Aorta (tissue), 5 donors: ENCODE results near the gene OR2A5. TPM values are rescaled to one million over a fixed set of nuclear protein-coding genes. Genes with fewer than 3 reads are reported as not detected.

Experiments used
- ATAC-seq: fragments of 200-7000 bp; cut with Tn5 transposase; one replicate; pipeline ENCODE4 v1.9.1; 2022; ENCODE audit warnings: moderate library complexity; ENCODE audit not compliant: low FRiP score
- DNase-seq, 2 donors: peaks; one replicate each; pipeline ENCODE4 v3.0.0-alpha.2; 2020
- H3K27ac ChIP-seq, 2 donors: one replicate each; pipeline ENCODE4 v1.5.1; 2013; ENCODE audit warnings: low read length in 2 of 2, mild to moderate bottlenecking in 2 of 2, moderate library complexity in 2 of 2, control low read depth in 1 of 2, inconsistent platforms in 1 of 2, low read depth in 1 of 2
- H3K27me3 ChIP-seq, 2 donors: one replicate each; pipeline ENCODE4 v1.6.1; 2013; ENCODE audit warnings: control low read depth in 1 of 2, low read length in 1 of 2, mild to moderate bottlenecking in 1 of 2, moderate library complexity in 1 of 2; ENCODE audit not compliant: insufficient read depth in 2 of 2, control insufficient read depth in 1 of 2
- H3K36me3 ChIP-seq, 2 donors: one replicate each; pipeline ENCODE4 v1.6.1; 2013; ENCODE audit warnings: control low read depth in 1 of 2, low read length in 1 of 2, mild to moderate bottlenecking in 1 of 2; ENCODE audit not compliant: insufficient read depth in 2 of 2, control insufficient read depth in 1 of 2
- H3K4me1 ChIP-seq, 2 donors: one replicate each; pipeline ENCODE4 v1.6.1; 2013; ENCODE audit warnings: low read length in 2 of 2, control low read depth in 1 of 2, mild to moderate bottlenecking in 1 of 2, moderate library complexity in 1 of 2; ENCODE audit not compliant: insufficient read depth in 2 of 2, control insufficient read depth in 1 of 2
- H3K4me3 ChIP-seq, 2 donors: one replicate each; pipeline ENCODE4 v1.5.1; 2013; ENCODE audit warnings: low read length in 2 of 2, control low read depth in 1 of 2, mild to moderate bottlenecking in 1 of 2
- H3K9me3 ChIP-seq: one replicate; pipeline ENCODE4 v1.6.1; 2013; ENCODE audit warnings: mild to moderate bottlenecking, low read length; ENCODE audit not compliant: control insufficient read depth
- WGBS, 2 donors: extraction: QIAGEN DNeasy Blood & Tissue Kit; methylation state at CpG; one replicate each; pipeline ENCODE4 v1.1.7; 2013; 5-methylcytosine and 5-hydroxymethylcytosine counted together
- intact Hi-C, 2 donors: fragments of 100-400 bp; cut with DNase I; formaldehyde crosslinking; loops; one replicate each; pipeline versions ENCODE4 v1.14.2 to v1.15.0; 2022
- polyA plus RNA-seq, 2 donors: library from polyadenylated mRNA; stranded (reverse); fragments of 200-250 nt; gene quantifications; one replicate each; pipeline ENCODE4 v1.2.3, GENCODE V29; 2013
- total RNA-seq, 2 donors: library from RNA; stranded (reverse); fragmentation: NEBNext Ultra II Directional; extraction: Animal tissue kit (Norgen Biotek cat#: 25700); gene quantifications; one replicate each; pipeline ENCODE4 v1.2.1, GENCODE V29; 2021
- donor health status: healthy with polysubstance abuse.
- donor health status: Bipolar disorder and iron deficiency.
- donor health status: DM: no; HTN: no; CAD: no.
- donor health status: DM: no; HTN: no; CAD: no.
- donor health status: DM: yes; HTN: yes; CAD: no.

The OR2A5 gene
- total and polyA plus RNA-seq, 4 donors = not detected

GRCh38 chr7:144026203-144026883 is 22.4 kb upstream of the OR2A5 start:
- H3K4me1 ChIP-seq = no peaks in the 10 kb centered on the region
- no peaks in the 10 kb centered on the region for H3K9me3 ChIP-seq
- no peaks in the 10 kb centered on the region for H3K36me3 ChIP-seq
- no peak overlapping the region for H3K27ac ChIP-seq
- intact Hi-C loops = no loop called here
- no peaks in the 10 kb centered on the region for H3K27me3 ChIP-seq
- DNase-seq (no peak), ATAC-seq (no peak)
- H3K4me3 ChIP-seq = no peak overlapping the region
- WGBS, 2 donors = 57 to 65% methylated on average over 4 of the region's 4 CpGs

DNA sequence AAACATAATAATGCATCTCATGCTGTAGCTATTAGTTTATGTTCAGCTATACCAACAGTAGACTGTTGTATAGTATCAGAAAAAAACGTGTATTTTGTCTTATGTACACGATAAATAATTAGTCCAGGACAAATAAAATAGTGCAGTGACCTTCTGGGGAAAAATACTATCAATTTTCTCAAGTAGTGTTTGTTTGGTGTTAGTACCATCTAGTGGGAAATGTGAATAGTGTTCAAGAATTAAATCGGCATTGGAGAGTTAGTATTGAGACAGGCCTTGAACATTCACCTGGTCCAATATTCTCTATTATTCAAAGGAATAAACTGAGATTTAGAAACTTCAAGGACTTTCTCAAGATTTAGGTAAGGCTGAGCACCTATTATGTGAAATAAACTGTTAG is 21.7 kb upstream of the OR2A5 start:
- intact Hi-C loops = no loop called here

DNA sequence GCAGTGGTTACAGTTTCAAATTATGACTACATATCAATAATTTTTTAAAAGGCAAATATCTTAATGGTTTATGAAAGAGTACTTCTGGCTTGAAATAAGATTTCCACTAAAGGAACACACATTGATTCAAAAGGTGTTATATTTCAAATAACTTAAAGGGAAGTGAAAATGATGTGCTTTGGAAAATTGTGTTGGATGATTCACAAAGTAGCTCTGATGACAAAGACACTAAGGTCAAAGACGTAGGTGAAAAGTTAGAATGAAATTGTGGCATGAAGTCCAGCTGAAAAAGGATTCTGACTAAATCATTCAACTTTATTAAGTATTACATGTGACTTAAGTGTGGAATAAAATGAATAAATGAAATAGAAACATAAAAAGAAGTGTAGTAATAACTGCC is 20.8 kb upstream of the OR2A5 start:
- Histone ChIP-seq H3K4me1 (no peaks in the 10 kb centered on the region), H3K36me3 (no peaks in the 10 kb centered on the region), H3K9me3 (no peaks in the 10 kb centered on the region), H3K27ac (no peak overlapping the region), H3K4me3 (no peak overlapping the region), H3K27me3 (no peaks in the 10 kb centered on the region)
- DNase-seq (no peak), ATAC-seq (no peak)
- intact Hi-C loops = no loop called here
- 85 to 92% methylated on average over 1 of the region's 1 CpG for WGBS, 2 donors

More for the DNA sequence above, 21.7 kb upstream of the OR2A5 start:
- H3K27me3 ChIP-seq = no peaks in the 10 kb centered on the region
- ATAC-seq (no peak), DNase-seq (no peak)
- no peaks in the 10 kb centered on the region for H3K4me1 ChIP-seq
- H3K27ac ChIP-seq = no peak overlapping the region
- WGBS, 2 donors = 4 to 5% methylated on average over 3 of the region's 3 CpGs
- H3K4me3 ChIP-seq = no peak overlapping the region
- no peaks in the 10 kb centered on the region for H3K36me3 ChIP-seq
- H3K9me3 ChIP-seq = no peaks in the 10 kb centered on the region

DNA sequence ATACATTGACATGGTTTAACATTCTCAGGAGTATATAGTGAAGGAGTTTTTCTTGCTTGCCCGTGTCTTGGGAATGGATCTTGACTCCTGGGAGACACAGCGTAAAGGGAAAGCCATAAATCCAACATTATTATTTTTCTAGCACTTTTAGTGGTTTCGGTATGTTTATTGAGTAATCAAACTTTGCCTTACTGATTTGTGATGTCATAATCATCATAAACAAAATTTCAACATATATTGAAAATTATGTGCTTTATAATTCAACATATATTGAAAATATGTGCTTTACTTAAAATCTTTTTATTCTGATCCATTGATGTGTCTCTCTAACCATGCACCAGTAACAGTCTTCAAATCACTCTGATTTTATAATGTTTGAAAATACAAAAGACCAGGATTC is 20.2 kb upstream of the OR2A5 start:
- ATAC-seq (no peak), DNase-seq (no peak)
- WGBS, 2 donors = 83 to 89% methylated on average over 3 of the region's 3 CpGs
- Histone ChIP-seq H3K27me3 (no peaks in the 10 kb centered on the region), H3K27ac (no peak overlapping the region), H3K4me1 (no peaks in the 10 kb centered on the region), H3K9me3 (no peaks in the 10 kb centered on the region), H3K4me3 (no peak overlapping the region), H3K36me3 (no peaks in the 10 kb centered on the region)
- intact Hi-C loops = no loop called here

- Histone ChIP-seq H3K9me3 (no peaks in the 10 kb centered on the region), H3K4me3 (no peak overlapping the region), H3K27ac (no peak overlapping the region), H3K36me3 (no peaks in the 10 kb centered on the region), H3K27me3 (no peaks in the 10 kb centered on the region), H3K4me1 (no peaks in the 10 kb centered on the region)
- WGBS, 2 donors = 78 to 89% methylated on average over 5 of the region's 5 CpGs
- DNase-seq (no peak), ATAC-seq (no peak)
- intact Hi-C loops = no loop called here
Measured at GRCh38 chr7:144032516-144032915, 16.2 kb upstream of the OR2A5 start.

- H3K27me3 ChIP-seq = no peaks in the 10 kb centered on the region
- no peaks in the 10 kb centered on the region for H3K36me3 ChIP-seq
- H3K9me3 ChIP-seq = no peaks in the 10 kb centered on the region
- H3K4me3 ChIP-seq = no peak overlapping the region
- H3K4me1 ChIP-seq = no peaks in the 10 kb centered on the region
- no peak overlapping the region for H3K27ac ChIP-seq
- DNase-seq (no peak), ATAC-seq (no peak)
- WGBS, 2 donors = 33 to 37% methylated on average over 1 of the region's 1 CpG
- intact Hi-C loops = no loop called here
Measured at GRCh38 chr7:144032985-144033709, 15.6 kb upstream of the OR2A5 start.

GRCh38 chr7:144035385-144035784 is 13.4 kb upstream of the OR2A5 start:
- no peak for ATAC-seq

DNA sequence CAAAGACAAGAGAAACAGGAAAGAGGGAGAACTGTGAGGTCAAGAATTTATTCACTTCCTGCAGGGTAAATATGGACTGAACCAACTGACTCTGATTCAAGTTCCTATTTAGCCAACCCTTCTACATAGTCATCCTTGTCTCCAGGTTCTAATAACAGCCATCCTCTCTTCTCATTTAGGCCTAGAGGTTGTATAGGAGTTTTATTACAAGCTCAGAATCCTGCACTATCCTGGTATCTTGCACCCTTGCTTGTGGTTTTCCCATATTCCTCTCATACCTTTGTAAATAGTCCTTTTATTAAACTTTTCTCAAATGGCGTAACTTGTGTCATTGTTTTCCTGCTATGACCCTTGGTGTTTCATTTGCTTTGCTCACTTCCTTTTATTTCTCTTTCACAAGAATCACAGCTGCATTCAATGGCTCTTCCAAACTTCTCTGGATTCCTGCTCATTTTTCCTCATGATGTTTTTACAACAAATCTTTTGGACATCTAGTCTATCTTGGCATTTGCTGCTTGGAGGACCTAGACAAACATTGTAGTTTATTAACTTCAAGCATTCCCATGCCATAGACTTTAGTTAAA is 12.4 kb upstream of the OR2A5 start:
- intact Hi-C loops = no loop called here
- WGBS, 2 donors = 49 to 80% methylated on average over 1 of the region's 1 CpG
- no peak overlapping the region for H3K4me3 ChIP-seq

More at GRCh38 chr7:144035385-144035784, 13.4 kb upstream of the OR2A5 start:
- intact Hi-C loops = no loop called here
- Histone ChIP-seq H3K4me1 (no peaks in the 10 kb centered on the region), H3K27ac (no peak overlapping the region), H3K36me3 (no peaks in the 10 kb centered on the region), H3K27me3 (no peaks in the 10 kb centered on the region), H3K9me3 (no peaks in the 10 kb centered on the region), H3K4me3 (no peak overlapping the region)
- DNase-seq = no peak

More for the DNA sequence above, 12.4 kb upstream of the OR2A5 start:
- H3K9me3 ChIP-seq = no peaks in the 10 kb centered on the region
- H3K36me3 ChIP-seq = no peaks in the 10 kb centered on the region
- H3K27me3 ChIP-seq = no peaks in the 10 kb centered on the region
- no peak for ATAC-seq
- H3K27ac ChIP-seq = no peak overlapping the region
- H3K4me1 ChIP-seq = no peaks in the 10 kb centered on the region
- no peak for DNase-seq
